Effector memory CD4-positive, alpha-beta T cell (primary cell): ENCODE data around the gene RARS1.

Experiments used
- DNase-seq, 3 donors: peaks; one replicate each; pipeline ENCODE4 v3.0.0-alpha.2; 2020
- H3K27ac ChIP-seq: 2 replicates; pipeline ENCODE4 v1.7.0; 2013; ENCODE audit warnings: mild to moderate bottlenecking, low read length, moderate library complexity; ENCODE audit not compliant: insufficient read depth, poor library complexity, severe bottlenecking
- H3K27me3 ChIP-seq: replicated peaks from 2 replicates; pipeline ENCODE4 v1.7.0; 2013; ENCODE audit warnings: mild to moderate bottlenecking, low read length; ENCODE audit not compliant: insufficient read depth, control insufficient read depth, poor library complexity, severe bottlenecking
- H3K36me3 ChIP-seq: 2 replicates; pipeline ENCODE4 v1.7.0; 2013; ENCODE audit warnings: mild to moderate bottlenecking, low read length, moderate library complexity; ENCODE audit not compliant: control insufficient read depth, insufficient read depth
- H3K4me1 ChIP-seq: 2 replicates; pipeline ENCODE4 v1.7.0; 2013; ENCODE audit warnings: low read length, mild to moderate bottlenecking; ENCODE audit not compliant: control insufficient read depth, insufficient read depth, poor library complexity, severe bottlenecking
- H3K4me3 ChIP-seq: 2 replicates; pipeline ENCODE4 v1.7.0; 2013; ENCODE audit warnings: low read length, low read depth, mild to moderate bottlenecking; ENCODE audit not compliant: insufficient read depth, poor library complexity, severe bottlenecking
- H3K9me3 ChIP-seq: 2 replicates; pipeline ENCODE4 v1.7.0; 2013; ENCODE audit warnings: mild to moderate bottlenecking, low read length, moderate library complexity; ENCODE audit not compliant: control insufficient read depth

The RARS1 gene

GRCh38 chr5:168552146-168552545 lies 65.9 kb downstream of the RARS1 start:
- no peak for DNase-seq
- H3K36me3 ChIP-seq: peaks cover 13% of the 10 kb centered on the region
- H3K27ac ChIP-seq: no peak overlapping the region
- H3K27me3 ChIP-seq: no peaks in the 10 kb centered on the region
- no peaks in the 10 kb centered on the region for H3K4me1 ChIP-seq
- H3K9me3 ChIP-seq: no peaks in the 10 kb centered on the region
- H3K4me3 ChIP-seq: no peak overlapping the region

- H3K27me3 ChIP-seq: no peaks in the 10 kb centered on the region
- H3K9me3 ChIP-seq: no peaks in the 10 kb centered on the region
- H3K27ac ChIP-seq: no peak overlapping the region
- no peak for DNase-seq
- peaks cover 16% of the 10 kb centered on the region for H3K36me3 ChIP-seq
- H3K4me3 ChIP-seq: no peak overlapping the region
- no peaks in the 10 kb centered on the region for H3K4me1 ChIP-seq
Measured at GRCh38 chr5:168553377-168554130, 67.3 kb downstream of the RARS1 start.

GRCh38 chr5:168557389-168557788 lies 71.1 kb downstream of the RARS1 start:
- H3K27me3 ChIP-seq: no peaks in the 10 kb centered on the region
- no peaks in the 10 kb centered on the region for H3K9me3 ChIP-seq
- no peaks in the 10 kb centered on the region for H3K4me1 ChIP-seq
- H3K36me3 ChIP-seq: peaks cover 32% of the 10 kb centered on the region
- no peak for DNase-seq
- no peak overlapping the region for H3K27ac ChIP-seq
- H3K4me3 ChIP-seq: no peak overlapping the region

GRCh38 chr5:168562279-168562678 lies 76.0 kb downstream of the RARS1 start:
- no peak overlapping the region for H3K4me3 ChIP-seq
- no peaks in the 10 kb centered on the region for H3K4me1 ChIP-seq
- H3K27ac ChIP-seq: no peak overlapping the region
- no peaks in the 10 kb centered on the region for H3K9me3 ChIP-seq
- no peak for DNase-seq
- H3K27me3 ChIP-seq: no peaks in the 10 kb centered on the region
- peaks cover 41% of the 10 kb centered on the region for H3K36me3 ChIP-seq

- no peak overlapping the region for H3K27ac ChIP-seq
- H3K27me3 ChIP-seq: no peaks in the 10 kb centered on the region
- DNase-seq: no peak
- no peaks in the 10 kb centered on the region for H3K4me1 ChIP-seq
- no peaks in the 10 kb centered on the region for H3K9me3 ChIP-seq
- no peak overlapping the region for H3K4me3 ChIP-seq
- H3K36me3 ChIP-seq: peaks cover 48% of the 10 kb centered on the region
Measured at GRCh38 chr5:168563959-168564358, 77.7 kb downstream of the RARS1 start.

GRCh38 chr5:168568738-168569137 lies 82.5 kb downstream of the RARS1 start:
- H3K9me3 ChIP-seq: no peaks in the 10 kb centered on the region
- no peaks in the 10 kb centered on the region for H3K4me1 ChIP-seq
- H3K27ac ChIP-seq: no peak overlapping the region
- no peak overlapping the region for H3K4me3 ChIP-seq
- H3K27me3 ChIP-seq: no peaks in the 10 kb centered on the region
- DNase-seq: no peak
- H3K36me3 ChIP-seq: peaks cover 33% of the 10 kb centered on the region
